BJ (cell line): ENCODE results near the gene TMEM267. TPM values are rescaled to one million over a fixed set of nuclear protein-coding genes. Genes with fewer than 3 reads are reported as not detected.
"Not testable (repeated sequence)": the region's sequence is repeated elsewhere in the genome, so short reads cannot be mapped to it uniquely, and the experiment has no call there.

Source experiments
- CTCF ChIA-PET: fragments of 350-600 bp; formaldehyde crosslinking; extraction: SDS; loops from one replicate; lab custom pipeline; 2021; ENCODE audit warnings: antibody characterized with exemption, inconsistent platforms; lab: Yijun Ruan, JAX
- POLR2A ChIA-PET: fragments of 300-600 bp; sonication (Branson Sonifier 250); formaldehyde crosslinking; extraction: SDS; loops from one replicate; lab custom pipeline; 2021; ENCODE audit warnings: antibody characterized with exemption; lab: Charles Lee
- DNase-seq: peaks from one replicate; pipeline ENCODE4 v3.0.0-alpha.2; 2011; ENCODE audit warnings: low read depth
- H3K27me3 ChIP-seq: 2 replicates; pipeline ENCODE4 v1.6.0; 2011; ENCODE audit warnings: low read length; ENCODE audit not compliant: control insufficient read depth, insufficient read depth
- H3K36me3 ChIP-seq: 2 replicates; pipeline ENCODE4 v1.5.1; 2011; ENCODE audit warnings: low read length; ENCODE audit not compliant: control insufficient read depth, insufficient read depth
- H3K4me3 ChIP-seq: 2 replicates; pipeline ENCODE4 v1.5.1; 2011; ENCODE audit warnings: low read depth, mild to moderate bottlenecking, control low read depth, low read length
- polyA plus RNA-seq: library from polyadenylated mRNA; depleted of rRNA; stranded (reverse); fragments of >200 nt; gene quantifications from 2 replicates; pipeline ENCODE4 v1.2.3, GENCODE V29; 2011
- TF ChIP-seq, protein P1 (sequence below): IDR thresholded peaks from 2 replicates; pipeline ENCODE4 v1.5.1; 2011; ENCODE audit warnings: low read depth, mild to moderate bottlenecking, control low read depth, inconsistent platforms, low read length, moderate library complexity; ENCODE audit not compliant: insufficient read depth

Gene TMEM267
- polyA plus RNA-seq, 1 experiment, result 11.4 TPM

DNA sequence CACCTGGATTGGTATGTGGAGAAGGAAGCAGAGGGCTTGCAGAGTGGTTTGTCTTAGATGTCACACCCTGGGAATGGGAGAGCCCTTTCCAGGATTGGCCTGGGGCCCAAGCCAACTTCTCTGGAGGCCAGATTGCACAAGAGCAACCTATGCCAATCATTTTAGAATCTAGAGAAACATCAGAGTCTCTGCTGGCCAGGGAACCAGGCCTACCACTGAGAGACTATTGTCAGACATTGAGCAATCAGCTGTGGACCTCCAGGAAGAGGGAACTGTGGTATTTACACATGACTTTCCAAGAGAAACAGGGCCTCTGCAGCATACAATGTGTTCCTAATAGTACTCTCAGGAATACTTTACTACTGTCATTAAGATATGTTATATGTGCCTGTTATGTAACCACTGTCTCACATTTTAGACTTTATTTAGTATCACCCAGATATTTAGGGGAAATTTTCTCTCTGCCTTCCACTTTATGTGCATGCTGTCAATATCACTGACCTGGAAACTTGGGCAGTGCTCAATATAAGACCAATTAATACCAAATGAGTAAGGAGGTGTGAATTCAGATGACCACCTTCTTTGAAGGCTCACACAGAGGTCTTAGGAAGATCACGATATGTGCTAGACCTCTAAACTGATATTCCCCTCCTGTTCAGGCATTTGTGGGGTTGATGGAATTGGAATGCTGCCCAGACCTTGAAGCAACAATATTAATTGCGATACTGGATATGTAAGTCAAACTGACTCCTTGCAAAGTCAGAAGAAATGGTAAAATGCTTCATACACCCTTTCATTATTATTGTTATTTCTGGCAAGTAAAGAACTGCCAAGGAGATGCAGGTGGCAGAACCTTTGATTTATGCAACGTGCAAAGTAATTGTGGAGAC lies 50.9 kb downstream of the TMEM267 start:
- Histone ChIP-seq H3K4me3 (no peak overlapping the region), H3K36me3 (no peaks in the 10 kb centered on the region), H3K27me3 (no peaks in the 10 kb centered on the region)
- DNase-seq, result peak; percentile 44
- ChIA-PET POLR2A (no interaction called here), CTCF (interaction anchor here (1.7 kb wide), 1 partner anchor 15 kb away, joined by 3 read pairs; no protein-coding TSS in a partner anchor)
- TF ChIP-seq, protein P1, sequence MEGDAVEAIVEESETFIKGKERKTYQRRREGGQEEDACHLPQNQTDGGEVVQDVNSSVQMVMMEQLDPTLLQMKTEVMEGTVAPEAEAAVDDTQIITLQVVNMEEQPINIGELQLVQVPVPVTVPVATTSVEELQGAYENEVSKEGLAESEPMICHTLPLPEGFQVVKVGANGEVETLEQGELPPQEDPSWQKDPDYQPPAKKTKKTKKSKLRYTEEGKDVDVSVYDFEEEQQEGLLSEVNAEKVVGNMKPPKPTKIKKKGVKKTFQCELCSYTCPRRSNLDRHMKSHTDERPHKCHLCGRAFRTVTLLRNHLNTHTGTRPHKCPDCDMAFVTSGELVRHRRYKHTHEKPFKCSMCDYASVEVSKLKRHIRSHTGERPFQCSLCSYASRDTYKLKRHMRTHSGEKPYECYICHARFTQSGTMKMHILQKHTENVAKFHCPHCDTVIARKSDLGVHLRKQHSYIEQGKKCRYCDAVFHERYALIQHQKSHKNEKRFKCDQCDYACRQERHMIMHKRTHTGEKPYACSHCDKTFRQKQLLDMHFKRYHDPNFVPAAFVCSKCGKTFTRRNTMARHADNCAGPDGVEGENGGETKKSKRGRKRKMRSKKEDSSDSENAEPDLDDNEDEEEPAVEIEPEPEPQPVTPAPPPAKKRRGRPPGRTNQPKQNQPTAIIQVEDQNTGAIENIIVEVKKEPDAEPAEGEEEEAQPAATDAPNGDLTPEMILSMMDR, result no peak

- Histone ChIP-seq H3K27me3 (no peaks in the 10 kb centered on the region), H3K4me3 (no peak overlapping the region), H3K36me3 (no peaks in the 10 kb centered on the region)
- POLR2A ChIA-PET, result no interaction called here
- DNase-seq, result no peak
- TF ChIP-seq, protein P1, result no peak
- CTCF ChIA-PET, result interaction anchor here (1.1 to 3.5 kb wide), 3 partner anchors 14 to 55 kb away, joined by 4 to 13 read pairs (median 4); partner anchors contain the start of gene TMEM267
Observed at GRCh38 chr5:43429706-43430105, 54.0 kb downstream of the TMEM267 start.

DNA sequence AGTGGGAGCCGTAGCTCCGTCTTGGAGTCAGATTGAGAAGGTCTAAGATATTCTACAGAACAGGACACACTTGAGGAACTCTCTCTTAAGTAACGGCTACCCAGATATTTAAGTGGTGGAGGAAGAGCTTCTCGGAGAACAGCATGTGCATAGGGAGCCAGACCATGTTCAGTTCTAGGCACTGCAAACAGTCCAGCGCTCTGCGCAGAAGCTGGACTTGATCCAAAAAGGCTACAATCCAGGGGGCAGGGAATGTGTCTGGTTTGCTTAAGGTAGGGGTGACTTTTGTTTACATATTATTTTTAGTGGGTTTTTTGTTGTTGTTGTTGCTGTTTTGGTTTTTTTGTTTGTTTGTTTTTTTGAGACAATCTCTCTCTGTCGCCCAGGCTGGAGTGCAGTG lies 54.6 kb downstream of the TMEM267 start:
- Histone ChIP-seq H3K36me3 (no peaks in the 10 kb centered on the region), H3K4me3 (no peak overlapping the region), H3K27me3 (no peaks in the 10 kb centered on the region)
- ChIA-PET CTCF (interaction anchor here (1.1 to 3.5 kb wide), 3 partner anchors 13 to 56 kb away, joined by 4 to 13 read pairs (median 4); partner anchors contain the start of gene TMEM267), POLR2A (no interaction called here)
- no peak for DNase-seq
- TF ChIP-seq, protein P1, result no peak

GRCh38 chr5:43427306-43427705 lies 56.4 kb downstream of the TMEM267 start:
- H3K36me3 ChIP-seq, result no peaks in the 10 kb centered on the region
- no peaks in the 10 kb centered on the region for H3K27me3 ChIP-seq
- TF ChIP-seq, protein P1, result no peak
- POLR2A ChIA-PET, result no interaction called here
- no peak overlapping the region for H3K4me3 ChIP-seq
- DNase-seq, result no peak
- CTCF ChIA-PET, result no interaction called here

DNA sequence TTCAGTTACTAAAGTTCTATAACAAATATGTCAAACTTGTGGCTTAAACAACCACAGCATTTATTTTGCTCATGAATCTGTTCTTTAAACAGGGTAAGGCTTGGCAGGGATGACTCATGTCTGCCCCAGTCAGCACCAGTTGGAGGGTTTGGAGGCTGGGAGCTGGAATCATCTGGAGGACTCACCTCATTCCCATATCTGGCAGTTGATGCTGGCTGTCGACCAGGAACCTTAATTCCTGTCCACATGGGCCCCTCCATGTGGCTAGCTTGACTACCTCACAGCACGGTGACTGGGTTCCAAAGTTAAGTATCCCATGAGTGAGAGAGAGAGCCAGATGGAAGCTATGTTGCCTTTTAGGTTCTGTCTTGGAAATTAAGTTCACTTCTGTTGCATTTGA lies 57.7 kb downstream of the TMEM267 start:
- POLR2A ChIA-PET, result no interaction called here

GRCh38 chr5:43423086-43423485 lies 60.6 kb downstream of the TMEM267 start:
- POLR2A ChIA-PET, DNase-seq, H3K27me3 ChIP-seq, CTCF ChIA-PET, H3K4me3 ChIP-seq, H3K36me3 ChIP-seq: not testable (repeated sequence)

More for the DNA sequence above, 57.7 kb downstream of the TMEM267 start:
- H3K27me3 ChIP-seq, result no peaks in the 10 kb centered on the region
- DNase-seq, result peak; percentile 36
- H3K36me3 ChIP-seq, result no peaks in the 10 kb centered on the region
- TF ChIP-seq, protein P1, result no peak
- no peak overlapping the region for H3K4me3 ChIP-seq
- CTCF ChIA-PET, result interaction anchor here (0.7 to 1.0 kb wide), 2 partner anchors 36 to 58 kb away, joined by 3 to 5 read pairs; partner anchors contain the start of gene TMEM267
